Stimulated activated CD4-positive, alpha-beta T cell treated with anti-CD3 and anti-CD28 coated beads, TNF-alpha, amount 100 ng/mL, for 1 hour (primary cell): ENCODE data around the gene SURF1.
A peak's percentile ranks its signal among the peaks of the same experiment; 100 is the strongest.
"Not testable (repeated sequence)": the region's sequence is repeated elsewhere in the genome, so short reads cannot be mapped to it uniquely, and the experiment has no call there.

Experiments used
- DNase-seq, 3 donors: peaks; one replicate each; pipeline ENCODE4 v3.0.0-alpha.2; 2020; ENCODE audit warnings: low read depth in 3 of 3, low spot score in 1 of 3

Gene SURF1

GRCh38 chr9:133384736-133385321 is 28.5 kb upstream of the SURF1 start:
- DNase-seq: no peak

- DNase-seq: no peak
Observed at GRCh38 chr9:133383438-133383837, 27.2 kb upstream of the SURF1 start.

- no peak for DNase-seq
Observed at GRCh38 chr9:133382507-133383141, 26.3 kb upstream of the SURF1 start.

- no peak for DNase-seq
Observed at GRCh38 chr9:133380734-133381133, 24.4 kb upstream of the SURF1 start.

GRCh38 chr9:133379153-133380086 is 23.1 kb upstream of the SURF1 start:
- DNase-seq: no peak

- DNase-seq: no peak
Observed at GRCh38 chr9:133378408-133378962, 22.2 kb upstream of the SURF1 start.

- no peak for DNase-seq
Observed at GRCh38 chr9:133377721-133378216, 21.5 kb upstream of the SURF1 start.

GRCh38 chr9:133377280-133377679 is 21.0 kb upstream of the SURF1 start:
- DNase-seq: not testable (repeated sequence)

GRCh38 chr9:133375724-133376654 is 19.7 kb upstream of the SURF1 start, which contains the start of the genes STKLD1 and SURF4:
TSS of gene STKLD1 (plus strand) at chr9:133376366. CDS start at chr9:133376474, 108 bp downstream.
TSS of gene SURF4 (minus strand) at chr9:133376060. CDS start at chr9:133375969, 91 bp downstream.
- DNase-seq: peak; percentile 82 to 97 (median 90)

GRCh38 chr9:133375116-133375723 is 18.9 kb upstream of the SURF1 start:
- no peak for DNase-seq

- no peak for DNase-seq
Observed at GRCh38 chr9:133374612-133375115, 18.4 kb upstream of the SURF1 start.

- no peak for DNase-seq
Observed at GRCh38 chr9:133372144-133372543, 15.9 kb upstream of the SURF1 start.

GRCh38 chr9:133371261-133371711 is 15.0 kb upstream of the SURF1 start:
- DNase-seq: peak in 1 of 3 donors; percentile 40

- no peak for DNase-seq
Observed at GRCh38 chr9:133370685-133371084, 14.4 kb upstream of the SURF1 start.

- no peak for DNase-seq
Observed at GRCh38 chr9:133369933-133370332, 13.6 kb upstream of the SURF1 start.

GRCh38 chr9:133369422-133369821 is 13.1 kb upstream of the SURF1 start:
- DNase-seq: no peak

GRCh38 chr9:133368249-133368881 is 12.1 kb upstream of the SURF1 start:
- no peak for DNase-seq

- no peak for DNase-seq
Observed at GRCh38 chr9:133367778-133368177, 11.5 kb upstream of the SURF1 start.

GRCh38 chr9:133367221-133367620 is 10.9 kb upstream of the SURF1 start:
- no peak for DNase-seq
